SK-N-SH (cell line): ENCODE data around the gene CYFIP1. TPM values are rescaled to one million over a fixed set of nuclear protein-coding genes. Genes with fewer than 3 reads are reported as not detected.
A peak's percentile ranks its signal among the peaks of the same experiment; 100 is the strongest.

Experiments used
- CTCF ChIA-PET: fragments of 300-600, 350-600 bp; formaldehyde crosslinking; extraction: SDS; loops from one replicate; lab custom pipeline; 2021; lab: Yijun Ruan, JAX
- POLR2A ChIA-PET: fragments of 350-600 bp; sonication (Branson Sonifier 250); formaldehyde crosslinking; extraction: SDS; loops from one replicate; lab custom pipeline; 2020; ENCODE audit warnings: antibody characterized with exemption, inconsistent platforms; lab: Yijun Ruan, JAX
- DNase-seq: peaks from one replicate; pipeline ENCODE4 v3.0.0; 2012
- H2AFZ ChIP-seq: fragments of 200-600 bp; sonication (generic); 2 replicates; pipeline ENCODE4 v1.8.1; 2016; ENCODE audit warnings: antibody characterized with exemption, mild to moderate bottlenecking, low read depth
- H3F3A ChIP-seq: fragments of 200-600 bp; sonication (generic); replicated peaks from 2 replicates; pipeline ENCODE3; 2016; ENCODE audit warnings: antibody characterized with exemption, mild to moderate bottlenecking; ENCODE audit not compliant: insufficient read depth
- H3K27ac ChIP-seq, 2 experiments: fragments of 200-500 bp in 1 of 2; fragments of 200-600 bp in 1 of 2; sonication (Bioruptor generic) in 1 of 2; sonication (generic), shearing (Covaris generic) in 1 of 2; 2 replicates each; pipeline versions ENCODE4 v1.5.1 to v1.6.1; 2014 to 2016; ENCODE audit warnings: low read depth in 2 of 2, inconsistent platforms in 1 of 2, low read length in 1 of 2, mild to moderate bottlenecking in 1 of 2, mixed read lengths in 1 of 2
- H3K27me3 ChIP-seq: fragments of 200-600 bp; sonication (generic), shearing (Covaris generic); 2 replicates; pipeline ENCODE4 v1.6.1; 2016; ENCODE audit warnings: mixed run types; ENCODE audit not compliant: insufficient read depth
- H3K36me3 ChIP-seq, 2 experiments: fragments of 200-500 bp in 1 of 2; fragments of 200-600 bp in 1 of 2; sonication (Bioruptor generic) in 1 of 2; sonication (generic) in 1 of 2; replicated peaks in 1 of 2; 2 replicates each; pipeline versions ENCODE3 to v1.5.1; 2014 to 2016; ENCODE audit warnings: low read length in 1 of 2, mild to moderate bottlenecking in 1 of 2; ENCODE audit not compliant: insufficient read depth in 2 of 2, control insufficient read depth in 1 of 2
- H3K4me1 ChIP-seq, 2 experiments: fragments of 200-500 bp in 1 of 2; fragments of 200-600 bp in 1 of 2; sonication (Bioruptor generic) in 1 of 2; sonication (generic), shearing (Covaris generic) in 1 of 2; 2 replicates each; pipeline versions ENCODE4 v1.5.1 to v1.6.1; 2014 to 2016; ENCODE audit warnings: low read depth in 1 of 2, low read length in 1 of 2, mixed run types in 1 of 2; ENCODE audit not compliant: insufficient read depth in 2 of 2, control insufficient read depth in 1 of 2
- H3K4me2 ChIP-seq: fragments of 200-600 bp; sonication (generic), shearing (Covaris generic); 2 replicates; pipeline ENCODE4 v1.6.1; 2017; ENCODE audit warnings: mixed run types
- H3K4me3 ChIP-seq, 2 experiments: fragments of 200-500 bp in 1 of 2; fragments of 200-600 bp in 1 of 2; sonication (Bioruptor generic) in 1 of 2; sonication (generic), shearing (Covaris generic) in 1 of 2; 2 replicates each; pipeline versions ENCODE4 v1.5.1 to v1.8.1; 2014 to 2016; ENCODE audit warnings: low read depth in 2 of 2, inconsistent platforms in 1 of 2, low read length in 1 of 2, mild to moderate bottlenecking in 1 of 2, mixed read lengths in 1 of 2, moderate library complexity in 1 of 2
- H3K79me2 ChIP-seq: fragments of 200-600 bp; sonication (generic); 2 replicates; pipeline ENCODE4 v1.8.1; 2017; ENCODE audit warnings: mild to moderate bottlenecking; ENCODE audit not compliant: insufficient read depth
- H3K9ac ChIP-seq: fragments of 200-600 bp; sonication (generic); 2 replicates; pipeline ENCODE4 v1.6.1; 2017; ENCODE audit warnings: mixed run types
- H3K9me2 ChIP-seq: fragments of 200-600 bp; sonication (generic); 2 replicates; pipeline ENCODE4 v1.6.1; 2017; ENCODE audit warnings: mixed run types
- H3K9me3 ChIP-seq: fragments of 200-600 bp; sonication (generic); 2 replicates; pipeline ENCODE4 v1.6.1; 2017; ENCODE audit warnings: mixed run types, mild to moderate bottlenecking, moderate library complexity
- H4K20me1 ChIP-seq: fragments of 200-600 bp; sonication (generic); 2 replicates; pipeline ENCODE4 v1.6.1; 2017; ENCODE audit warnings: mild to moderate bottlenecking, mixed run types; ENCODE audit not compliant: insufficient read depth
- ELF1 ChIP-seq: IDR thresholded peaks from 2 replicates; pipeline ENCODE4 v1.4.0; 2012
- EP300 ChIP-seq, 2 experiments: IDR thresholded peaks; 2 replicates each; pipeline versions ENCODE4 v1.4.0 to v1.6.1; 2012; ENCODE audit warnings: borderline replicate concordance in 1 of 2, low read depth in 1 of 2, low read length in 1 of 2
- FOXM1 ChIP-seq: IDR thresholded peaks from 2 replicates; pipeline ENCODE4 v1.4.0; 2012; ENCODE audit warnings: low read depth, mild to moderate bottlenecking
- MXI1 ChIP-seq: IDR thresholded peaks from 2 replicates; pipeline ENCODE4 v1.6.1; 2012; ENCODE audit warnings: mild to moderate bottlenecking, low read depth, low read length, improper control_type of control experiment
- TAF1 ChIP-seq: IDR thresholded peaks from 2 replicates; pipeline ENCODE4 v1.6.1; 2012; ENCODE audit warnings: low read depth, mild to moderate bottlenecking, low read length, moderate library complexity, borderline replicate concordance
- TEAD4 ChIP-seq: IDR thresholded peaks from 2 replicates; pipeline ENCODE4 v1.4.0; 2012; ENCODE audit warnings: mild to moderate bottlenecking, borderline replicate concordance; ENCODE audit not compliant: insufficient read depth
- WGBS: methylation state at CpG from one replicate; pipeline ENCODE4 v1.1.6; 2017; ENCODE audit warnings: low lambda C conversion rate; 5-methylcytosine and 5-hydroxymethylcytosine counted together
- polyA plus RNA-seq, 3 experiments: library from polyadenylated mRNA; depleted of rRNA; stranded (reverse); fragments of >200 nt; gene quantifications; 2 replicates each; pipeline ENCODE4 v1.2.3, GENCODE V29; 2012
- TF ChIP-seq, protein P1 (sequence below): IDR thresholded peaks from 2 replicates; pipeline ENCODE4 v1.4.0; 2012; ENCODE audit warnings: low read depth
- TF ChIP-seq, protein P2 (sequence below): fragments of 150-350 bp; IDR thresholded peaks from 2 replicates; pipeline ENCODE4 v1.6.1; 2017; ENCODE audit warnings: antibody characterized with exemption, low read length, low read depth, borderline replicate concordance

Gene CYFIP1
- polyA plus RNA-seq, 1 of the 3 experiments (the other 2 are of a cell fraction), result 53.4 TPM

DNA sequence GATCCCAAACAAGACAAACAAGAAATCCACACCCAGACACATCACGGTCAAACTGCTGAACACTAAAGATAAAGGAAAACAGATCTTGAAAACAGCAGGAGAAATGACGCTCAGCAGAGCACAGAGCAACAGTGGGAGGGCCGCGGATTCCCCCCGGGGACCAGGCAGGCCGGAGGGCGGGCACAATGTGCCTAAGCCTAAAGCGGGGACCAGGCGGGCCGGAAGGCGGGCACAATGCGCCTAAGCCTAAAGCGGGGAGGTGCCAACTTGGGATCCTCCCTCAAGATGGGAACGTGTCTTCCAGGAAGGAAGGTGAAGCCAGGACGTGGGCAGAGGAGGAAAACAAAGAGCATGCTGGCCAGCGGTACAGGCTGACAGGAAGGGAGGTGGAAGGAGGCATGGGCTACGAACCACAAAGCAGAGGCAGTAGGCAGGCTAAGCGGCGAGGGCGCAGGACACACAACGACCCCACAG, 31.1 kb downstream of the CYFIP1 start:
- H3K9ac ChIP-seq, result no peak overlapping the region
- CTCF ChIA-PET, result no interaction called here
- H3K9me3 ChIP-seq, result no peaks in the 10 kb centered on the region
- peaks cover 0 to 30% of the 10 kb centered on the region in 2 experiments; a peak in 3 of 4 replicates for H3K4me1 ChIP-seq
- H3K36me3 ChIP-seq, result peaks cover 0 to 6% of the 10 kb centered on the region in 2 experiments
- no peaks in the 10 kb centered on the region for H3K27me3 ChIP-seq
- H4K20me1 ChIP-seq, result peaks cover 65% of the 10 kb centered on the region
- no peak overlapping the region for H2AFZ ChIP-seq
- peak; percentile 92 for DNase-seq
- H3K9me2 ChIP-seq, result no peaks in the 10 kb centered on the region
- 41% methylated on average over 21 of the region's 21 CpGs for WGBS
- H3K4me2 ChIP-seq, result peak overlapping the region; percentile 37; the same call in 1 of the 2 replicates
- H3K4me3 ChIP-seq, result peak overlapping the region in 1 of 2 experiments; percentile 21; a peak in 1 of 4 replicates
- TF ChIP-seq TAF1, result no peak
- TF ChIP-seq EP300 (IDR thresholded peaks at IDR 0.05; ENCODE audit: borderline replicate concordance in 1 of 2, low read depth in 1 of 2, low read length in 1 of 2), result no peak
- TF ChIP-seq, protein P1, sequence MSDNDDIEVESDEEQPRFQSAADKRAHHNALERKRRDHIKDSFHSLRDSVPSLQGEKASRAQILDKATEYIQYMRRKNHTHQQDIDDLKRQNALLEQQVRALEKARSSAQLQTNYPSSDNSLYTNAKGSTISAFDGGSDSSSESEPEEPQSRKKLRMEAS, result peak; percentile 72
- TF ChIP-seq, protein P2, sequence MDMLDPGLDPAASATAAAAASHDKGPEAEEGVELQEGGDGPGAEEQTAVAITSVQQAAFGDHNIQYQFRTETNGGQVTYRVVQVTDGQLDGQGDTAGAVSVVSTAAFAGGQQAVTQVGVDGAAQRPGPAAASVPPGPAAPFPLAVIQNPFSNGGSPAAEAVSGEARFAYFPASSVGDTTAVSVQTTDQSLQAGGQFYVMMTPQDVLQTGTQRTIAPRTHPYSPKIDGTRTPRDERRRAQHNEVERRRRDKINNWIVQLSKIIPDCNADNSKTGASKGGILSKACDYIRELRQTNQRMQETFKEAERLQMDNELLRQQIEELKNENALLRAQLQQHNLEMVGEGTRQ, result no peak
- TF ChIP-seq MXI1, result peak; percentile 92
- peak overlapping the region; percentile 15 to 45; a peak in 2 of 4 replicates for H3K27ac ChIP-seq
- H3K79me2 ChIP-seq, result peaks cover 91% of the 10 kb centered on the region
- H3F3A ChIP-seq, result peaks cover 8% of the 10 kb centered on the region
- POLR2A ChIA-PET, result no interaction called here

DNA sequence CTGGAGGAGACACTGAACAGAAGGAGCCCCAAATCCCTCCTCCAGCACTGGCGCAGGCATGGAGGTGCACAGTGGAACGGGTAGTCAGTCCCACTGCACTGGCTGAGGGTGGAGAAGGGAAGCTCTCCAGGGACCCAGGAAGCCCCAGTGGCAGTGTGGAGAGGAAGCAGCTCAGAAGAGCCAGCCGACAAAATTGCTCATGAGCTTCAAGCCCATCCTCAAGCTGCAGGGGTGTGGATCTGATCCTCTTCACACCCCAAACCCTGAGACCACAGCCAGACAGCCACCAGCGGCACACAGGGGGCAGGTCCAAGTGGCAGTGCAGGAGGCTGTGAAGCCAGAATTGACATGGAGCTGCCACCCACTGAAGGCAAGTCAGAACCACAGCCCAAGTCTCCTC, 32.1 kb downstream of the CYFIP1 start:
- peaks cover 56% of the 10 kb centered on the region for H4K20me1 ChIP-seq
- WGBS, result 100% methylated on average over 3 of the region's 4 CpGs
- H3K36me3 ChIP-seq, result peaks cover under 1 to 12% of the 10 kb centered on the region in 2 experiments
- H3K27me3 ChIP-seq, result no peaks in the 10 kb centered on the region
- peaks cover 8% of the 10 kb centered on the region for H3F3A ChIP-seq
- no peak overlapping the region for H3K9ac ChIP-seq
- TF ChIP-seq TEAD4 (no peak), FOXM1 (no peak), ELF1 (no peak)
- H3K4me3 ChIP-seq, result no peak overlapping the region
- H3K79me2 ChIP-seq, result peaks cover 80% of the 10 kb centered on the region
- no peaks in the 10 kb centered on the region for H3K9me3 ChIP-seq
- H3K4me1 ChIP-seq, result peaks cover 0 to 30% of the 10 kb centered on the region in 2 experiments; a peak in 3 of 4 replicates
- H3K4me2 ChIP-seq, result no peak overlapping the region
- H3K27ac ChIP-seq, result no peak overlapping the region; a peak in 1 of 4 replicates
- POLR2A ChIA-PET, result no interaction called here
- no peaks in the 10 kb centered on the region for H3K9me2 ChIP-seq
- CTCF ChIA-PET, result interaction anchor here (0.8 kb wide), 1 partner anchor 14 kb away, joined by 3 read pairs; no protein-coding TSS in a partner anchor
- no peak overlapping the region for H2AFZ ChIP-seq
- no peak for DNase-seq
